ENCODE results near the gene FBH1.

The FBH1 gene

GRCh38 chr10:5975641-5976473 is 85.8 kb downstream of the FBH1 start:
- no peaks in the 10 kb centered on the region for H3K36me3 ChIP-seq (ENCODE audit: insufficient read depth, low read depth, low read length)
- no peak overlapping the region for H3K9ac ChIP-seq (ENCODE audit: low read depth, low read length)
- H3K27me3 ChIP-seq (ENCODE audit: insufficient read depth, low read length), result peaks cover 60% of the 10 kb centered on the region
- H3K27ac ChIP-seq (ENCODE audit: low read length), result no peak overlapping the region
- H3K9me3 ChIP-seq (ENCODE audit: insufficient read depth, low read depth, low read length), result no peaks in the 10 kb centered on the region
- H3K4me1 ChIP-seq (ENCODE audit: insufficient read depth, low read length), result no peaks in the 10 kb centered on the region
- H3K4me3 ChIP-seq (ENCODE audit: low read length), result peak overlapping the region; percentile 79; the same call in 1 of the 2 replicates

- H3K4me1 ChIP-seq (ENCODE audit: insufficient read depth, low read length), result no peaks in the 10 kb centered on the region
- peak overlapping the region; percentile 79 for H3K4me3 ChIP-seq (ENCODE audit: low read length)
- H3K27me3 ChIP-seq (ENCODE audit: insufficient read depth, low read length), result peaks cover 70% of the 10 kb centered on the region
- no peak overlapping the region for H3K27ac ChIP-seq (ENCODE audit: low read length)
- H3K9ac ChIP-seq (ENCODE audit: low read depth, low read length), result no peak overlapping the region
- no peaks in the 10 kb centered on the region for H3K36me3 ChIP-seq (ENCODE audit: insufficient read depth, low read depth, low read length)
- H3K9me3 ChIP-seq (ENCODE audit: insufficient read depth, low read depth, low read length), result no peaks in the 10 kb centered on the region
Observed at GRCh38 chr10:5976512-5977470, 86.7 kb downstream of the FBH1 start.

- H3K9ac ChIP-seq (ENCODE audit: low read depth, low read length), result no peak within 1 kb of the TSS
- no peak within 1 kb of the TSS for H3K27ac ChIP-seq (ENCODE audit: low read length)
- no peaks in the 10 kb centered on the region for H3K9me3 ChIP-seq (ENCODE audit: insufficient read depth, low read depth, low read length)
- peaks cover 71% of the 10 kb centered on the region for H3K27me3 ChIP-seq (ENCODE audit: insufficient read depth, low read length)
- no peaks in the 10 kb centered on the region for H3K4me1 ChIP-seq (ENCODE audit: insufficient read depth, low read length)
- H3K4me3 ChIP-seq (ENCODE audit: low read length), result peak within 1 kb of the TSS; percentile 79
- H3K36me3 ChIP-seq (ENCODE audit: insufficient read depth, low read depth, low read length), result no peaks in the 10 kb centered on the region
Observed at GRCh38 chr10:5977471-5978229, 87.6 kb downstream of the FBH1 start, which contains the start of gene IL15RA. Gene IL15RA (minus strand): TSS chr10:5977543. CDS start chr10:5977492, 51 bp downstream.

- H3K27ac ChIP-seq (ENCODE audit: low read length), result no peak overlapping the region
- H3K9me3 ChIP-seq (ENCODE audit: insufficient read depth, low read depth, low read length), result no peaks in the 10 kb centered on the region
- H3K27me3 ChIP-seq (ENCODE audit: insufficient read depth, low read length), result peaks cover 71% of the 10 kb centered on the region
- peak overlapping the region; percentile 79 for H3K4me3 ChIP-seq (ENCODE audit: low read length)
- H3K36me3 ChIP-seq (ENCODE audit: insufficient read depth, low read depth, low read length), result no peaks in the 10 kb centered on the region
- no peak overlapping the region for H3K9ac ChIP-seq (ENCODE audit: low read depth, low read length)
- H3K4me1 ChIP-seq (ENCODE audit: insufficient read depth, low read length), result no peaks in the 10 kb centered on the region
Observed at GRCh38 chr10:5978230-5978489, 88.1 kb downstream of the FBH1 start.

GRCh38 chr10:5981529-5981928 is 91.5 kb downstream of the FBH1 start:
- Histone ChIP-seq H3K9me3 (ENCODE audit: insufficient read depth, low read depth, low read length) (no peaks in the 10 kb centered on the region), H3K27me3 (ENCODE audit: insufficient read depth, low read length) (peaks cover 53% of the 10 kb centered on the region), H3K4me3 (ENCODE audit: low read length) (no peak overlapping the region)

GRCh38 chr10:5983774-5984173 is 93.7 kb downstream of the FBH1 start:
- Histone ChIP-seq H3K36me3 (ENCODE audit: insufficient read depth, low read depth, low read length) (no peaks in the 10 kb centered on the region), H3K4me1 (ENCODE audit: insufficient read depth, low read length) (no peaks in the 10 kb centered on the region), H3K9me3 (ENCODE audit: insufficient read depth, low read depth, low read length) (no peaks in the 10 kb centered on the region), H3K27ac (ENCODE audit: low read length) (no peak overlapping the region), H3K4me3 (ENCODE audit: low read length) (no peak overlapping the region), H3K27me3 (ENCODE audit: insufficient read depth, low read length) (peaks cover 30% of the 10 kb centered on the region), H3K9ac (ENCODE audit: low read depth, low read length) (no peak overlapping the region)

More at GRCh38 chr10:5981529-5981928, 91.5 kb downstream of the FBH1 start:
- Histone ChIP-seq H3K27ac (ENCODE audit: low read length) (no peak overlapping the region), H3K36me3 (ENCODE audit: insufficient read depth, low read depth, low read length) (no peaks in the 10 kb centered on the region), H3K9ac (ENCODE audit: low read depth, low read length) (no peak overlapping the region), H3K4me1 (ENCODE audit: insufficient read depth, low read length) (no peaks in the 10 kb centered on the region)

GRCh38 chr10:5985029-5985428 is 95.0 kb downstream of the FBH1 start:
- no peak overlapping the region for H3K27ac ChIP-seq (ENCODE audit: low read length)
- no peak overlapping the region for H3K9ac ChIP-seq (ENCODE audit: low read depth, low read length)
- peaks cover 19% of the 10 kb centered on the region for H3K27me3 ChIP-seq (ENCODE audit: insufficient read depth, low read length)
- no peaks in the 10 kb centered on the region for H3K36me3 ChIP-seq (ENCODE audit: insufficient read depth, low read depth, low read length)
- H3K4me3 ChIP-seq (ENCODE audit: low read length), result no peak overlapping the region
- H3K4me1 ChIP-seq (ENCODE audit: insufficient read depth, low read length), result no peaks in the 10 kb centered on the region
- H3K9me3 ChIP-seq (ENCODE audit: insufficient read depth, low read depth, low read length), result no peaks in the 10 kb centered on the region

Measured in iPS-20b (cell line).